ENCODE data around the gene CHD6. TPM values are rescaled to one million over a fixed set of nuclear protein-coding genes. Genes with fewer than 3 reads are reported as not detected.

CHD6 gene
- total and polyA plus RNA-seq, 2 experiments from 2014 or later, result 41.0 to 158 TPM

- DNase-seq (ENCODE audit: low spot score), result no peak
- Mint-ChIP-seq H3K27me3 (ENCODE audit: insufficient read depth, low read depth, poor library complexity) (peaks cover 2% of the 10 kb centered on the region), H3K27ac (no peak overlapping the region), H3K4me3 (no peak overlapping the region), H3K36me3 (ENCODE audit: low read depth) (peaks cover 41% of the 10 kb centered on the region), H3K4me1 (no peaks in the 10 kb centered on the region), H3K9me3 (no peaks in the 10 kb centered on the region)
- TF ChIP-seq POLR2AphosphoS5 (IDR thresholded peaks at IDR 0.05; ENCODE audit: low read depth) (no peak), EZH2 (IDR thresholded peaks at IDR 0.05; ENCODE audit: low read depth, unreplicated experiment) (no peak)
- TF ChIP-seq, protein P1, sequence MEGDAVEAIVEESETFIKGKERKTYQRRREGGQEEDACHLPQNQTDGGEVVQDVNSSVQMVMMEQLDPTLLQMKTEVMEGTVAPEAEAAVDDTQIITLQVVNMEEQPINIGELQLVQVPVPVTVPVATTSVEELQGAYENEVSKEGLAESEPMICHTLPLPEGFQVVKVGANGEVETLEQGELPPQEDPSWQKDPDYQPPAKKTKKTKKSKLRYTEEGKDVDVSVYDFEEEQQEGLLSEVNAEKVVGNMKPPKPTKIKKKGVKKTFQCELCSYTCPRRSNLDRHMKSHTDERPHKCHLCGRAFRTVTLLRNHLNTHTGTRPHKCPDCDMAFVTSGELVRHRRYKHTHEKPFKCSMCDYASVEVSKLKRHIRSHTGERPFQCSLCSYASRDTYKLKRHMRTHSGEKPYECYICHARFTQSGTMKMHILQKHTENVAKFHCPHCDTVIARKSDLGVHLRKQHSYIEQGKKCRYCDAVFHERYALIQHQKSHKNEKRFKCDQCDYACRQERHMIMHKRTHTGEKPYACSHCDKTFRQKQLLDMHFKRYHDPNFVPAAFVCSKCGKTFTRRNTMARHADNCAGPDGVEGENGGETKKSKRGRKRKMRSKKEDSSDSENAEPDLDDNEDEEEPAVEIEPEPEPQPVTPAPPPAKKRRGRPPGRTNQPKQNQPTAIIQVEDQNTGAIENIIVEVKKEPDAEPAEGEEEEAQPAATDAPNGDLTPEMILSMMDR (conservative IDR thresholded peaks at IDR 0.05; ENCODE audit: low read depth in 2 of 2), result no peak
- TF ChIP-seq, protein P2, sequence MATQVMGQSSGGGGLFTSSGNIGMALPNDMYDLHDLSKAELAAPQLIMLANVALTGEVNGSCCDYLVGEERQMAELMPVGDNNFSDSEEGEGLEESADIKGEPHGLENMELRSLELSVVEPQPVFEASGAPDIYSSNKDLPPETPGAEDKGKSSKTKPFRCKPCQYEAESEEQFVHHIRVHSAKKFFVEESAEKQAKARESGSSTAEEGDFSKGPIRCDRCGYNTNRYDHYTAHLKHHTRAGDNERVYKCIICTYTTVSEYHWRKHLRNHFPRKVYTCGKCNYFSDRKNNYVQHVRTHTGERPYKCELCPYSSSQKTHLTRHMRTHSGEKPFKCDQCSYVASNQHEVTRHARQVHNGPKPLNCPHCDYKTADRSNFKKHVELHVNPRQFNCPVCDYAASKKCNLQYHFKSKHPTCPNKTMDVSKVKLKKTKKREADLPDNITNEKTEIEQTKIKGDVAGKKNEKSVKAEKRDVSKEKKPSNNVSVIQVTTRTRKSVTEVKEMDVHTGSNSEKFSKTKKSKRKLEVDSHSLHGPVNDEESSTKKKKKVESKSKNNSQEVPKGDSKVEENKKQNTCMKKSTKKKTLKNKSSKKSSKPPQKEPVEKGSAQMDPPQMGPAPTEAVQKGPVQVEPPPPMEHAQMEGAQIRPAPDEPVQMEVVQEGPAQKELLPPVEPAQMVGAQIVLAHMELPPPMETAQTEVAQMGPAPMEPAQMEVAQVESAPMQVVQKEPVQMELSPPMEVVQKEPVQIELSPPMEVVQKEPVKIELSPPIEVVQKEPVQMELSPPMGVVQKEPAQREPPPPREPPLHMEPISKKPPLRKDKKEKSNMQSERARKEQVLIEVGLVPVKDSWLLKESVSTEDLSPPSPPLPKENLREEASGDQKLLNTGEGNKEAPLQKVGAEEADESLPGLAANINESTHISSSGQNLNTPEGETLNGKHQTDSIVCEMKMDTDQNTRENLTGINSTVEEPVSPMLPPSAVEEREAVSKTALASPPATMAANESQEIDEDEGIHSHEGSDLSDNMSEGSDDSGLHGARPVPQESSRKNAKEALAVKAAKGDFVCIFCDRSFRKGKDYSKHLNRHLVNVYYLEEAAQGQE (IDR thresholded peaks at IDR 0.05; ENCODE audit: unreplicated experiment), result no peak
- no peaks in the 10 kb centered on the region for H4K20me1 ChIP-seq (replicated peaks; ENCODE audit: insufficient read depth)
- H3K4me3 ChIP-seq, result no peak overlapping the region
- no peak overlapping the region for H3K27ac ChIP-seq (ENCODE audit: low read depth)
- no peaks in the 10 kb centered on the region for H3F3A ChIP-seq (replicated peaks; ENCODE audit: low read depth)
- H3K4me1 ChIP-seq (ENCODE audit: insufficient read depth), result no peaks in the 10 kb centered on the region
- H2AFZ ChIP-seq, result no peak overlapping the region
- H3K4me2 ChIP-seq, result no peak overlapping the region
- ATAC-seq, result no peak
- no peaks in the 10 kb centered on the region for H3K9me2 ChIP-seq (ENCODE audit: insufficient read depth)
- H3K27me3 ChIP-seq (ENCODE audit: insufficient read depth), result no peaks in the 10 kb centered on the region
- H3K79me2 ChIP-seq (replicated peaks; ENCODE audit: insufficient read depth), result no peaks in the 10 kb centered on the region; the same call in 1 of the 2 replicates
- H3K36me3 ChIP-seq (ENCODE audit: insufficient read depth), result peaks cover 5% of the 10 kb centered on the region; the same call in 1 of the 2 replicates
These were observed 148.3 kb downstream of the CHD6 start for GRCh38 chr20:41469868-41470267.

DNA sequence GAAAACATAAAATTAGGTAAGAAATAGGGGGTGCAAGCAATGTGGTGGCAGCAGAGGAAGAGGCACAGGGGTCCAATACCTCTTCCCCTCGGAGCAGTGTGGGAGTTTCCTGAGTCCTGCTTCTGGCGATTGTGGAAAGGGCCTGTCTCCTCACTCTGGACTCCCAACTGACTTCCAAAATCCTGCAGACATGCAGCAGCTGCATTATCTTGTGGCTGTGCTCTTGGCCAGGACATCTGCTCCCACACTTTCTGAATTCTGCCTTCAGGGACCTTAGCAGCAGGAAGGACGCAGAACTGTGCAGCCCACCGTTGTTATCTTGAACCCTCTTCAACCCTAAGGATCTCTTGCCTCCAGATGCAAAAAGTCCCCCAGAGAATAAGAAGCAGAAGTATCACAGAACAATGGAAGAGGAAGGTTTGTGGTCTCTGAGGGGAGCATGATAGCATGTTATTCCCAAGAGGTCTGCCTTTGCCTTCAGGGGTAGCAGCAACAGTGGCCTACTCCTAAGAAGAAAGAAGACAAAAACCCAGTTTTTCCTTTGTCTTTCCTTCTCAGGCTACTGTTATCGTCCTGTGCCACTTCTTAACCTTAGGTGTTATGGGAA is 149.1 kb downstream of the CHD6 start:
- no peak overlapping the region for H3K27ac ChIP-seq (ENCODE audit: low read depth)
- no peaks in the 10 kb centered on the region for H3K4me1 ChIP-seq (ENCODE audit: insufficient read depth)
- no peaks in the 10 kb centered on the region for H3K9me2 ChIP-seq (ENCODE audit: insufficient read depth)
- no peak overlapping the region for H3K4me3 ChIP-seq
- H3K4me2 ChIP-seq, result no peak overlapping the region
- ATAC-seq, result no peak
- H3K27me3 ChIP-seq (ENCODE audit: insufficient read depth), result no peaks in the 10 kb centered on the region
- H3K79me2 ChIP-seq (replicated peaks; ENCODE audit: insufficient read depth), result no peaks in the 10 kb centered on the region; the same call in 1 of the 2 replicates
- Mint-ChIP-seq H3K36me3 (ENCODE audit: low read depth) (peaks cover 48% of the 10 kb centered on the region), H3K27me3 (ENCODE audit: insufficient read depth, low read depth, poor library complexity) (peaks cover 2% of the 10 kb centered on the region), H3K27ac (no peak overlapping the region), H3K9me3 (no peaks in the 10 kb centered on the region), H3K4me3 (no peak overlapping the region), H3K4me1 (no peaks in the 10 kb centered on the region)
- H2AFZ ChIP-seq, result no peak overlapping the region
- DNase-seq (ENCODE audit: low spot score), result no peak
- no peaks in the 10 kb centered on the region for H4K20me1 ChIP-seq (replicated peaks; ENCODE audit: insufficient read depth)
- H3F3A ChIP-seq (replicated peaks; ENCODE audit: low read depth), result no peaks in the 10 kb centered on the region
- H3K36me3 ChIP-seq (ENCODE audit: insufficient read depth), result peaks cover 5% of the 10 kb centered on the region; the same call in 1 of the 2 replicates
- no peak for TF ChIP-seq ZNF462 (CRISPR knock-in tag; IDR thresholded peaks at IDR 0.05)
- TF ChIP-seq, protein P1 (conservative IDR thresholded peaks at IDR 0.05; ENCODE audit: low read depth in 2 of 2), result no peak
- no peak for TF ChIP-seq CREB1 (CRISPR knock-in tag; IDR thresholded peaks at IDR 0.05; ENCODE audit: low read depth)
